HEK293T (cell line): Measurements from ENCODE around the gene GTPBP1.

Experiments used
- ELF4 ChIP-seq: fragments of 450-650 bp; IDR thresholded peaks from 2 replicates; pipeline ENCODE4 v1.6.1; 2017; ENCODE audit warnings: antibody characterized with exemption
- FOXM1 ChIP-seq: fragments of 450-650 bp; IDR thresholded peaks from 2 replicates; pipeline ENCODE4 v1.6.1; 2017; ENCODE audit warnings: mild to moderate bottlenecking, borderline replicate concordance
- HDGF ChIP-seq: fragments of 450-650 bp; IDR thresholded peaks from 2 replicates; pipeline ENCODE4 v1.6.1; 2017; ENCODE audit warnings: antibody characterized with exemption, borderline replicate concordance
- NFRKB ChIP-seq: fragments of 450-650 bp; IDR thresholded peaks from 2 replicates; pipeline ENCODE4 v1.6.1; 2016; ENCODE audit warnings: mild to moderate bottlenecking, moderate library complexity
- SP1 ChIP-seq: fragments of 450-650 bp; IDR thresholded peaks from 2 replicates; pipeline ENCODE4 v1.6.1; 2017
- SUZ12 ChIP-seq: fragments of 450-650 bp; IDR thresholded peaks from 2 replicates; pipeline ENCODE4 v1.6.1; 2016; ENCODE audit warnings: mild to moderate bottlenecking
- TARDBP ChIP-seq: fragments of 450-650 bp; IDR thresholded peaks from 2 replicates; pipeline ENCODE4 v1.6.1; 2016
- ZNF384 ChIP-seq: fragments of 450-650 bp; IDR thresholded peaks from 2 replicates; pipeline ENCODE4 v1.6.1; 2016

DNA sequence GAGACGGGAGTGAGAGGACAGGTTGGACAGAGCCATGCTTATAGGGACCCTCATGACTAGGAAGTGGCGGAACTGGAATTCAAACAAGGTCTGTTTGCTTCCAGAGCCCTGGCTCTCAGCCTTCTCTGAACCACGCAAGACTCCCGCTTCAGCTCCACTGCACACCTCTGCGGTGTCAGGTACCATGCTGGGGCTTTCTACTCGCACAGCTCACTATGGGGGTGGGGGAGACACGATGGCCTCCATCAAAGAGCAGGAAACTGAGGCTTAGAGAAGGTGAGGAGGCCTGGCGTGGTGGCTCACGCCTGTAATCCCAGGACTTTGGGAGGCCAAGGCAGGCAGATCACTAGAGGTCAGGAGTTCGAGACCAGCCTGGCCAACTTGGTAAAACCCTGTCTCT, 35.8 kb downstream of the GTPBP1 start:
- TF ChIP-seq HDGF (no peak), SP1 (no peak), NFRKB (no peak), ZNF384 (no peak), TARDBP (no peak), SUZ12 (no peak), ELF4 (no peak), FOXM1 (no peak)
